Measurements from ENCODE around the gene EXTL2.
"Not testable (repeated sequence)": the region's sequence is repeated elsewhere in the genome, so short reads cannot be mapped to it uniquely, and the experiment has no call there.

Gene EXTL2

GRCh38 chr1:100894603-100895539 lies at the start of gene EXTL2:
EXTL2 (minus strand) TSS chr1:100894842; CDS start chr1:100888757, 6,085 bp downstream.
- DNase-seq, result peak; percentile 58 to 63
- peak; percentile 33 for TF ChIP-seq POLR2A (IDR thresholded peaks at IDR 0.05; ENCODE audit: low read length)
- TF ChIP-seq GATA1 (IDR thresholded peaks at IDR 0.05; ENCODE audit: low read depth, low read length), result no peak

GRCh38 chr1:100943533-100943932 lies 48.9 kb upstream of the EXTL2 start:
- TF ChIP-seq GATA1 (IDR thresholded peaks at IDR 0.05; ENCODE audit: low read depth, low read length) (no peak), POLR2A (IDR thresholded peaks at IDR 0.05; ENCODE audit: low read length) (no peak)

GRCh38 chr1:100942304-100943046 lies 47.8 kb upstream of the EXTL2 start:
- DNase-seq, result no peak
- TF ChIP-seq POLR2A (IDR thresholded peaks at IDR 0.05; ENCODE audit: low read length) (no peak), GATA1 (IDR thresholded peaks at IDR 0.05; ENCODE audit: low read depth, low read length) (no peak)

More at GRCh38 chr1:100943533-100943932, 48.9 kb upstream of the EXTL2 start:
- DNase-seq, result no peak

GRCh38 chr1:100941580-100942216 lies 47.1 kb upstream of the EXTL2 start:
- no peak for TF ChIP-seq POLR2A (IDR thresholded peaks at IDR 0.05; ENCODE audit: low read length)
- TF ChIP-seq GATA1 (IDR thresholded peaks at IDR 0.05; ENCODE audit: low read depth, low read length), result no peak
- no peak for DNase-seq

- DNase-seq, result no peak
- TF ChIP-seq GATA1 (IDR thresholded peaks at IDR 0.05; ENCODE audit: low read depth, low read length) (no peak), POLR2A (IDR thresholded peaks at IDR 0.05; ENCODE audit: low read length) (no peak)
Observed at GRCh38 chr1:100941098-100941527, 46.5 kb upstream of the EXTL2 start.

GRCh38 chr1:100936194-100936967 lies 41.7 kb upstream of the EXTL2 start:
- no peak for TF ChIP-seq GATA1 (IDR thresholded peaks at IDR 0.05; ENCODE audit: low read depth, low read length)
- DNase-seq, result no peak

- DNase-seq, result not testable (repeated sequence)
Observed at GRCh38 chr1:100933555-100933954, 38.9 kb upstream of the EXTL2 start.

GRCh38 chr1:100931716-100932115 lies 37.1 kb upstream of the EXTL2 start:
- DNase-seq, result no peak

GRCh38 chr1:100930494-100930893 lies 35.9 kb upstream of the EXTL2 start:
- no peak for DNase-seq
- no peak for TF ChIP-seq GATA1 (IDR thresholded peaks at IDR 0.05; ENCODE audit: low read depth, low read length)
- no peak for TF ChIP-seq POLR2A (IDR thresholded peaks at IDR 0.05; ENCODE audit: low read length)

More at GRCh38 chr1:100931716-100932115, 37.1 kb upstream of the EXTL2 start:
- no peak for TF ChIP-seq POLR2A (IDR thresholded peaks at IDR 0.05; ENCODE audit: low read length)
- no peak for TF ChIP-seq GATA1 (IDR thresholded peaks at IDR 0.05; ENCODE audit: low read depth, low read length)

- DNase-seq, result peak; percentile 3 to 8
- TF ChIP-seq GATA1 (IDR thresholded peaks at IDR 0.05; ENCODE audit: low read depth, low read length), result no peak
- TF ChIP-seq POLR2A (IDR thresholded peaks at IDR 0.05; ENCODE audit: low read length), result no peak
Observed at GRCh38 chr1:100928128-100928527, 33.5 kb upstream of the EXTL2 start.

GRCh38 chr1:100927276-100927675 lies 32.6 kb upstream of the EXTL2 start:
- no peak for DNase-seq

GRCh38 chr1:100926240-100926639 lies 31.6 kb upstream of the EXTL2 start:
- DNase-seq, result no peak
- TF ChIP-seq POLR2A (IDR thresholded peaks at IDR 0.05; ENCODE audit: low read length), result no peak
- no peak for TF ChIP-seq GATA1 (IDR thresholded peaks at IDR 0.05; ENCODE audit: low read depth, low read length)

More at GRCh38 chr1:100927276-100927675, 32.6 kb upstream of the EXTL2 start:
- no peak for TF ChIP-seq GATA1 (IDR thresholded peaks at IDR 0.05; ENCODE audit: low read depth, low read length)
- no peak for TF ChIP-seq POLR2A (IDR thresholded peaks at IDR 0.05; ENCODE audit: low read length)

GRCh38 chr1:100924991-100925390 lies 30.3 kb upstream of the EXTL2 start:
- DNase-seq, result no peak
- TF ChIP-seq GATA1 (IDR thresholded peaks at IDR 0.05; ENCODE audit: low read depth, low read length) (no peak), POLR2A (IDR thresholded peaks at IDR 0.05; ENCODE audit: low read length) (no peak)

Measured in erythroblast (primary cell).